Natural killer cell (primary cell): Measurements from ENCODE around the gene HCAR1. TPM values are rescaled to one million over a fixed set of nuclear protein-coding genes. Genes with fewer than 3 reads are reported as not detected.
"Not testable (repeated sequence)": the region's sequence is repeated elsewhere in the genome, so short reads cannot be mapped to it uniquely, and the experiment has no call there.

ENCODE experiments used
- ATAC-seq, 3 donors: fragments of 150-1000 bp in 2 of 3; fragments of 200-7000 bp in 1 of 3; cut with Tn5 transposase; 1 replicate in 1 of 3; 2 replicates in 2 of 3; pipeline ENCODE4 v1.10.0; 2021; ENCODE audit warnings: mild to moderate bottlenecking in 2 of 3, moderate library complexity in 2 of 3
- DNase-seq, 2 donors: peaks; one replicate each; pipeline versions ENCODE4 v3.0.0 to v3.0.0-alpha.2; 2013 to 2021; ENCODE audit warnings: mixed read lengths in 1 of 2
- H3K27ac ChIP-seq: one replicate; pipeline ENCODE4 v1.5.1; 2013; ENCODE audit warnings: mild to moderate bottlenecking, low read length
- H3K27me3 ChIP-seq: one replicate; pipeline ENCODE4 v1.6.1; 2013; ENCODE audit warnings: low read length; ENCODE audit not compliant: control insufficient read depth, insufficient read depth
- H3K36me3 ChIP-seq: one replicate; pipeline ENCODE4 v1.6.1; 2013; ENCODE audit warnings: low read length; ENCODE audit not compliant: control insufficient read depth, insufficient read depth
- H3K4me1 ChIP-seq: one replicate; pipeline ENCODE4 v1.6.1; 2013; ENCODE audit warnings: low read length; ENCODE audit not compliant: control insufficient read depth, insufficient read depth
- H3K4me3 ChIP-seq: one replicate; pipeline ENCODE4 v1.5.1; 2013; ENCODE audit warnings: low read length
- H3K9me3 ChIP-seq: one replicate; pipeline ENCODE4 v1.6.1; 2013; ENCODE audit warnings: low read length; ENCODE audit not compliant: control insufficient read depth, insufficient read depth
- H3K27ac Mint-ChIP-seq, 2 donors: one replicate each; pipeline ENCODE4 v1.8.0; 2022; ENCODE audit warnings: mild to moderate bottlenecking in 2 of 2, mixed read lengths in 2 of 2, moderate library complexity in 1 of 2
- H3K27me3 Mint-ChIP-seq, 2 donors: one replicate each; pipeline ENCODE4 v1.8.0; 2022; ENCODE audit warnings: low read depth in 2 of 2, mixed read lengths in 2 of 2
- H3K36me3 Mint-ChIP-seq: one replicate; pipeline ENCODE4 v1.8.0; 2022; ENCODE audit warnings: mixed read lengths
- H3K4me1 Mint-ChIP-seq, 2 donors: one replicate each; pipeline ENCODE4 v1.8.0; 2022; ENCODE audit warnings: mixed read lengths in 2 of 2
- H3K4me3 Mint-ChIP-seq: one replicate; pipeline ENCODE4 v1.8.0; 2022; ENCODE audit warnings: mild to moderate bottlenecking, moderate library complexity, mixed read lengths
- H3K9me3 Mint-ChIP-seq, 2 donors: one replicate each; pipeline ENCODE4 v1.8.0; 2022; ENCODE audit warnings: mixed read lengths in 2 of 2
- CTCF ChIP-seq: fragments of 200-600 bp; IDR thresholded peaks from one replicate; pipeline ENCODE4 v1.8.0; 2022; ENCODE audit warnings: antibody characterized with exemption
- WGBS: methylation state at CpG from one replicate; pipeline ENCODE4 v1.1.7; 2013; ENCODE audit warnings: missing lambda C conversion rate; ENCODE audit not compliant: insufficient coverage; 5-methylcytosine and 5-hydroxymethylcytosine counted together
- intact Hi-C: fragments of 100-400 bp; cut with micrococcal nuclease; formaldehyde crosslinking; loops from one replicate; pipeline ENCODE4 v1.14.2; 2022
- total RNA-seq, 4 donors: library from RNA; stranded (reverse); fragments of 120-200 nt in 1 of 4; gene quantifications; one replicate each; pipeline versions ENCODE4 v1.2.3 to v1.2.4, GENCODE V29; 2013 to 2022

The HCAR1 gene
- total RNA-seq, 3 donors from 2014 or later (not counting 1 experiment from before 2014, with no cell fraction given): 0.15 TPM; not detected in 2

- peaks cover 32 to 36% of the 10 kb centered on the region in 2 donors for H3K4me1 Mint-ChIP-seq
- ATAC-seq (no peak), DNase-seq (peak in 1 of 2 donors; percentile 20)
- Histone ChIP-seq H3K4me1 (peaks cover 15% of the 10 kb centered on the region), H3K9me3 (no peaks in the 10 kb centered on the region), H3K36me3 (peaks cover 39% of the 10 kb centered on the region), H3K27me3 (no peaks in the 10 kb centered on the region), H3K4me3 (peak overlapping the region; percentile 91), H3K27ac (peak overlapping the region; percentile 91)
- intact Hi-C loops: loop anchor here (5.0 kb wide), 1 partner anchor 226 kb away; the partner anchor contains the start of genes KNTC1 and RSRC2
- peak overlapping the region; percentile 82 to 95 for H3K27ac Mint-ChIP-seq
- H3K27me3 Mint-ChIP-seq: no peaks in the 10 kb centered on the region
- H3K4me3 Mint-ChIP-seq: peak overlapping the region; percentile 92
- TF ChIP-seq CTCF: no peak
- no peaks in the 10 kb centered on the region for H3K9me3 Mint-ChIP-seq
- no peaks in the 10 kb centered on the region for H3K36me3 Mint-ChIP-seq
- 0% methylated on average over 4 of the region's 5 CpGs for WGBS
Measured at GRCh38 chr12:122753319-122753650, 22.6 kb upstream of the HCAR1 start.

GRCh38 chr12:122752464-122753318 is 22.0 kb upstream of the HCAR1 start, which contains the start of gene DENR:
TSS of gene DENR (plus strand) at chr12:122752824. CDS start at chr12:122753702, 878 bp downstream.
- Histone ChIP-seq H3K4me3 (peak within 1 kb of the TSS; percentile 91), H3K27me3 (no peaks in the 10 kb centered on the region), H3K27ac (peak within 1 kb of the TSS; percentile 91), H3K4me1 (peaks cover 15% of the 10 kb centered on the region), H3K9me3 (no peaks in the 10 kb centered on the region), H3K36me3 (peaks cover 34% of the 10 kb centered on the region)
- no peaks in the 10 kb centered on the region for H3K36me3 Mint-ChIP-seq
- DNase-seq (peak; percentile 99), ATAC-seq (peak; percentile 93 to 99 (median 94))
- TF ChIP-seq CTCF: peak; percentile 55
- peaks cover 32 to 35% of the 10 kb centered on the region in 2 donors for H3K4me1 Mint-ChIP-seq
- under 1% methylated on average over 73 of the region's 73 CpGs for WGBS
- H3K27ac Mint-ChIP-seq: peak within 1 kb of the TSS; percentile 82 to 95
- intact Hi-C loops: loop anchor here (5.0 kb wide), 1 partner anchor 225 kb away; the partner anchor contains the start of genes KNTC1 and RSRC2
- no peaks in the 10 kb centered on the region for H3K27me3 Mint-ChIP-seq
- H3K9me3 Mint-ChIP-seq: no peaks in the 10 kb centered on the region
- H3K4me3 Mint-ChIP-seq: peak within 1 kb of the TSS; percentile 92

DNA sequence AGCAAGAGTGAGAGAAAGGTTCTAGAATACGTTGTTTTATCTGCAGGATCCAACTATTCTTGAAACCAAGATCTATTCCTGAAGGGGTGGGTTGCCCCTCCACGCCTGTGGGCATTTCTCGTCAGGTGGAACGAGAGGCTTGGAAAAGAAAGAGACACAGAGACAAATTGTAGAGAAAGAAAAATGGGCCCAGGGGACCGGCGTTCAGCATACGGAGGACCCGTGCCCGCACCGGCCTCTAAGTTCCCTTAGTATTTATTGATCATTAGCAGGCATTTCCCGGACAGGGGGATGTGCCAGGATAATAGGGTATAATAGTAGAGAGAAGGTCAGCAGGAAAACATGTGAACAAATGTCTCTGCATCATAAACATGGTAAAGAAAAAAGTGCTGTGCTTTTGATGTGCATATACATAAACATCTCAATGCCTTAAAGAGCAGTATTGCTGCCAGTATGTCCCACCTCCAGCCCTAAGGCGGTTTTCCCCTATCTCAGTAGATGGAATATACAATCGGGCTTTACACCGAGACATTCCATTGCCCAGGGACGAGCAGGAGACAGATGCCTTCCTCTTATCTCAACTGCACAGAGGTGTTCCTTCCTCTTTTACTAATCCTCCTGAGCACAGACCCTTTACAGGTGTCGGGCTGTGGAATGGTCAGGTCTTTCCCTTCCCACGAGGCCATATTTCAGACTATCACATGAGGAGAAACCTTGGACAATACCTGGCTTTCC is 20.3 kb upstream of the HCAR1 start:
- not testable (repeated sequence) for H3K36me3 Mint-ChIP-seq, H3K27ac ChIP-seq, ATAC-seq, H3K4me3 ChIP-seq, H3K27me3 ChIP-seq, H3K9me3 ChIP-seq, H3K27me3 Mint-ChIP-seq, H3K9me3 Mint-ChIP-seq, DNase-seq
- intact Hi-C loops: loop anchor here (5.0 kb wide), 1 partner anchor 224 kb away; the partner anchor contains the start of genes KNTC1 and RSRC2
- Histone ChIP-seq H3K4me1 (peaks cover 15% of the 10 kb centered on the region), H3K36me3 (peaks cover 17% of the 10 kb centered on the region)
- Mint-ChIP-seq H3K4me1 (peaks cover 18 to 32% of the 10 kb centered on the region in 2 donors), H3K27ac (peak overlapping the region; percentile 82 to 95), H3K4me3 (peak overlapping the region; percentile 92)
- WGBS: 81% methylated on average over 17 of the region's 17 CpGs
